NT2/D1 (cell line): ENCODE results near the gene SEC62.

Experiments
- SUZ12 ChIP-seq: IDR thresholded peaks from 2 replicates; pipeline ENCODE4 v1.6.1; 2011; ENCODE audit not compliant: insufficient read length, insufficient read depth; ENCODE audit errors: extremely low read depth
- YY1 ChIP-seq: IDR thresholded peaks from 2 replicates; pipeline ENCODE4 v1.6.1; 2011; ENCODE audit not compliant: insufficient read length, insufficient read depth
- ZNF274 ChIP-seq: IDR thresholded peaks from 2 replicates; pipeline ENCODE4 v1.6.1; 2011; ENCODE audit warnings: mild to moderate bottlenecking, low read depth, low read length

DNA sequence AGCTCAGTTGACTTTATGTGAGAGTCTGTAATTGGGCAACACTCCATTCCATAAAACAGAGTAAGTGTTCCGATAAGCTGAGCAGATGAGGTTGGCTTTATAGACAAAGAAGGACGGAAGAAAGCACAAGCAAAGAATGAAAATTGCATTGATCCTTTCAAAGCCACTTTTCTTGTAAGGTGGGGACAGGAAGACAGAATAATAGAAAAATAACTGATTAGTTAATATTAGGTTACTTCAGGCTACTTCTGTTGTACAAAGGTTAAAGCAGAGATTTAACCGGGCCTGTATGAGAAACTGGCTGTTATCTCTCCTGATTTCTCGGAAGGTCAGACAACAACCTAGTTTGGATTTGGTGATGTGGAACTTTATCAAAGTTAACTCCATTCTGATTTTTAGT is 55.7 kb downstream of the SEC62 start:
- TF ChIP-seq SUZ12 (no peak), YY1 (no peak), ZNF274 (no peak)
